ENCODE data around the gene FAM3B. TPM values are rescaled to one million over a fixed set of nuclear protein-coding genes. Genes with fewer than 3 reads are reported as not detected.

FAM3B gene
- polyA plus RNA-seq, 3 donors, result 4.4 to 53.6 (median 6.8) TPM

GRCh38 chr21:41363370-41364270, 47.0 kb downstream of the FAM3B start:
- WGBS, 3 donors, result 93 to 96% (median 95%) methylated on average over 18 of the region's 18 CpGs
- no peak overlapping the region for H3K27ac ChIP-seq (ENCODE audit: low read depth, low read length)

GRCh38 chr21:41364308-41364707, 47.7 kb downstream of the FAM3B start:
- 90 to 93% (median 93%) methylated on average over 6 of the region's 6 CpGs for WGBS, 3 donors
- no peak overlapping the region for H3K27ac ChIP-seq (ENCODE audit: low read depth, low read length)

GRCh38 chr21:41365377-41366107, 48.9 kb downstream of the FAM3B start:
- no peak overlapping the region for H3K27ac ChIP-seq (ENCODE audit: low read depth, low read length)
- 97 to 98% (median 98%) methylated on average over 15 of the region's 15 CpGs for WGBS, 3 donors

GRCh38 chr21:41366522-41367151, 50.0 kb downstream of the FAM3B start:
- 54 to 68% (median 62%) methylated on average over 12 of the region's 12 CpGs for WGBS, 3 donors
- H3K27ac ChIP-seq (ENCODE audit: low read depth, low read length), result no peak overlapping the region

- H3K27ac ChIP-seq (ENCODE audit: low read depth, low read length), result no peak overlapping the region
- 67 to 68% (median 67%) methylated on average over 9 of the region's 9 CpGs for WGBS, 3 donors
Observed at GRCh38 chr21:41367301-41367944, 50.8 kb downstream of the FAM3B start.

- WGBS, 3 donors, result 86 to 93% (median 93%) methylated on average over 15 of the region's 15 CpGs
- no peak overlapping the region for H3K27ac ChIP-seq (ENCODE audit: low read depth, low read length)
Observed at GRCh38 chr21:41367945-41368734, 51.5 kb downstream of the FAM3B start.

GRCh38 chr21:41368735-41369104, 52.1 kb downstream of the FAM3B start:
- H3K27ac ChIP-seq (ENCODE audit: low read depth, low read length), result no peak overlapping the region
- WGBS, 3 donors, result 47 to 56% (median 52%) methylated on average over 4 of the region's 4 CpGs

GRCh38 chr21:41369105-41369919, 52.7 kb downstream of the FAM3B start:
- 15 to 25% (median 21%) methylated on average over 29 of the region's 29 CpGs for WGBS, 3 donors
- H3K27ac ChIP-seq (ENCODE audit: low read depth, low read length), result no peak overlapping the region

- WGBS, 3 donors, result 68 to 73% (median 71%) methylated on average over 30 of the region's 30 CpGs
- no peak overlapping the region for H3K27ac ChIP-seq (ENCODE audit: low read depth, low read length)
Observed at GRCh38 chr21:41369920-41370839, 53.6 kb downstream of the FAM3B start.

GRCh38 chr21:41370840-41371684, 54.5 kb downstream of the FAM3B start:
- WGBS, 3 donors, result 77 to 83% (median 78%) methylated on average over 12 of the region's 12 CpGs
- no peak overlapping the region for H3K27ac ChIP-seq (ENCODE audit: low read depth, low read length)

GRCh38 chr21:41371685-41372030, 55.1 kb downstream of the FAM3B start:
- H3K27ac ChIP-seq (ENCODE audit: low read depth, low read length), result no peak overlapping the region
- WGBS, 3 donors, result 89 to 91% (median 91%) methylated on average over 7 of the region's 7 CpGs

- H3K27ac ChIP-seq (ENCODE audit: low read depth, low read length), result no peak overlapping the region
- WGBS, 3 donors, result 67 to 81% (median 69%) methylated on average over 4 of the region's 4 CpGs
Observed at GRCh38 chr21:41373253-41373652, 56.7 kb downstream of the FAM3B start.

- no peak overlapping the region for H3K27ac ChIP-seq (ENCODE audit: low read depth, low read length)
- 89 to 94% (median 92%) methylated on average over 8 of the region's 8 CpGs for WGBS, 3 donors
Observed at GRCh38 chr21:41373763-41374162, 57.2 kb downstream of the FAM3B start.

GRCh38 chr21:41374177-41374712, 57.6 kb downstream of the FAM3B start:
- no peak overlapping the region for H3K27ac ChIP-seq (ENCODE audit: low read depth, low read length)
- 92 to 97% (median 93%) methylated on average over 14 of the region's 14 CpGs for WGBS, 3 donors

- no peak overlapping the region for H3K27ac ChIP-seq (ENCODE audit: low read depth, low read length)
- 73 to 85% (median 80%) methylated on average over 5 of the region's 5 CpGs for WGBS, 3 donors
Observed at GRCh38 chr21:41374867-41375533, 58.4 kb downstream of the FAM3B start.

All from adipose tissue (tissue), 3 donors.